ENCODE data around the gene FAM170A. TPM values are rescaled to one million over a fixed set of nuclear protein-coding genes. Genes with fewer than 3 reads are reported as not detected.

The FAM170A gene
- total RNA-seq, 2 donors from 2014 or later: not detected

- no peak overlapping the region for H3K27ac ChIP-seq
- no peaks in the 10 kb centered on the region for H3K9me3 ChIP-seq
- no peak overlapping the region for H3K4me3 ChIP-seq
Observed at GRCh38 chr5:119651486-119651885, 22.1 kb downstream of the FAM170A start.

GRCh38 chr5:119655061-119655460, 25.7 kb downstream of the FAM170A start:
- TF ChIP-seq CTCF (IDR thresholded peaks at IDR 0.05): no peak
- no peak overlapping the region for H3K27ac ChIP-seq
- H3K36me3 ChIP-seq: no peaks in the 10 kb centered on the region
- H3K9me3 ChIP-seq: no peaks in the 10 kb centered on the region
- no peaks in the 10 kb centered on the region for H3K27me3 ChIP-seq
- no peaks in the 10 kb centered on the region for H3K4me1 ChIP-seq
- no peak for DNase-seq
- H3K4me3 ChIP-seq: no peak overlapping the region
- no peak overlapping the region for H3K9ac ChIP-seq (ENCODE audit: low read depth in 2 of 2, low read length in 2 of 2)
- intact Hi-C loops (cut with DNase I): no loop called here

More at GRCh38 chr5:119651486-119651885, 22.1 kb downstream of the FAM170A start:
- Histone ChIP-seq H3K4me1 (no peaks in the 10 kb centered on the region), H3K36me3 (no peaks in the 10 kb centered on the region), H3K27me3 (no peaks in the 10 kb centered on the region), H3K9ac (ENCODE audit: low read depth in 2 of 2, low read length in 2 of 2) (no peak overlapping the region)
- intact Hi-C loops (cut with DNase I): no loop called here
- no peak for TF ChIP-seq CTCF (IDR thresholded peaks at IDR 0.05)
- no peak for DNase-seq

- no peak overlapping the region for H3K27ac ChIP-seq
- intact Hi-C loops (cut with DNase I): no loop called here
- H3K27me3 ChIP-seq: no peaks in the 10 kb centered on the region
- no peak overlapping the region for H3K9ac ChIP-seq (ENCODE audit: low read depth in 2 of 2, low read length in 2 of 2)
- no peak for TF ChIP-seq CTCF (IDR thresholded peaks at IDR 0.05)
- no peaks in the 10 kb centered on the region for H3K9me3 ChIP-seq
- H3K4me1 ChIP-seq: no peaks in the 10 kb centered on the region
- no peak for DNase-seq
- H3K36me3 ChIP-seq: no peaks in the 10 kb centered on the region
- no peak overlapping the region for H3K4me3 ChIP-seq
Observed at GRCh38 chr5:119656023-119656422, 26.7 kb downstream of the FAM170A start.

GRCh38 chr5:119666542-119666941, 37.2 kb downstream of the FAM170A start:
- Histone ChIP-seq H3K36me3 (no peaks in the 10 kb centered on the region), H3K27ac (no peak overlapping the region), H3K4me3 (no peak overlapping the region), H3K27me3 (no peaks in the 10 kb centered on the region), H3K4me1 (no peaks in the 10 kb centered on the region), H3K9me3 (no peaks in the 10 kb centered on the region), H3K9ac (ENCODE audit: low read depth in 2 of 2, low read length in 2 of 2) (no peak overlapping the region)
- no peak for DNase-seq
- no peak for TF ChIP-seq CTCF (IDR thresholded peaks at IDR 0.05)
- intact Hi-C loops (cut with DNase I): no loop called here

GRCh38 chr5:119678351-119679028, 49.1 kb downstream of the FAM170A start:
- Histone ChIP-seq H3K27me3 (no peaks in the 10 kb centered on the region), H3K27ac (no peak overlapping the region), H3K4me1 (no peaks in the 10 kb centered on the region), H3K9ac (ENCODE audit: low read depth in 2 of 2, low read length in 2 of 2) (no peak overlapping the region), H3K36me3 (no peaks in the 10 kb centered on the region), H3K4me3 (no peak overlapping the region), H3K9me3 (no peaks in the 10 kb centered on the region)
- TF ChIP-seq CTCF (IDR thresholded peaks at IDR 0.05): no peak
- DNase-seq: no peak
- intact Hi-C loops (cut with DNase I): no loop called here
